Measurements from ENCODE around the gene MBL2.

DNA sequence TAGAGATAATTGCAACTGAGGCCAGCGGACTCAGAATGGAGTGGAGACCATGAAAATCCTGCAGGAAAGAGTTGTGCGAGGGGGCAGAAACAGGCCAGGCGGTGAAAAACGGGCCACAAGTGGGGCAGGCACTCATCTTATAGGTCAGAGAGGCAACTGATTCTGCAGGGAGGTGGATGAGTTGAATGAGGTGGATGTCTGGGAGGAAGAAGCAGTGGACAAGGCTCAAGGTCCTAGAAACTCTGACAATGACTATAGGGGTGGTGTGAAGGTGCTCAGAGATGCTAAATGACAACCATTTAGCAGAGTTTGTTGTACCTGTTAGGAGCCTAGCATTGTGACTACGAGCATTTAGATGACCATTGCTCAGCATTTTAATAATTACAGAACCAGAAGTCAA, 33.6 kb downstream of the MBL2 start:
- TF ChIP-seq ELF4 (CRISPR knock-in tag; IDR thresholded peaks at IDR 0.05; ENCODE audit: low read depth) (no peak), NFYB (CRISPR knock-in tag; conservative IDR thresholded peaks at IDR 0.05; ENCODE audit: low read depth) (no peak), FOXP1 (CRISPR knock-in tag; IDR thresholded peaks at IDR 0.05; ENCODE audit: borderline replicate concordance) (no peak), ZNF416 (CRISPR knock-in tag; IDR thresholded peaks at IDR 0.05) (no peak), ZNF121 (CRISPR knock-in tag; IDR thresholded peaks at IDR 0.05) (no peak), RORB (CRISPR knock-in tag; IDR thresholded peaks at IDR 0.05) (no peak), KAT7 (CRISPR knock-in tag; IDR thresholded peaks at IDR 0.05; ENCODE audit: borderline replicate concordance) (no peak), NFE2L1 (CRISPR knock-in tag; IDR thresholded peaks at IDR 0.05) (no peak), CREM (CRISPR knock-in tag; IDR thresholded peaks at IDR 0.05) (no peak)
- TF ChIP-seq, protein P1, sequence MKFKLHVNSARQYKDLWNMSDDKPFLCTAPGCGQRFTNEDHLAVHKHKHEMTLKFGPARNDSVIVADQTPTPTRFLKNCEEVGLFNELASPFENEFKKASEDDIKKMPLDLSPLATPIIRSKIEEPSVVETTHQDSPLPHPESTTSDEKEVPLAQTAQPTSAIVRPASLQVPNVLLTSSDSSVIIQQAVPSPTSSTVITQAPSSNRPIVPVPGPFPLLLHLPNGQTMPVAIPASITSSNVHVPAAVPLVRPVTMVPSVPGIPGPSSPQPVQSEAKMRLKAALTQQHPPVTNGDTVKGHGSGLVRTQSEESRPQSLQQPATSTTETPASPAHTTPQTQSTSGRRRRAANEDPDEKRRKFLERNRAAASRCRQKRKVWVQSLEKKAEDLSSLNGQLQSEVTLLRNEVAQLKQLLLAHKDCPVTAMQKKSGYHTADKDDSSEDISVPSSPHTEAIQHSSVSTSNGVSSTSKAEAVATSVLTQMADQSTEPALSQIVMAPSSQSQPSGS (CRISPR knock-in tag; IDR thresholded peaks at IDR 0.05; ENCODE audit: borderline replicate concordance, low read depth): no peak
- TF ChIP-seq, protein P2, sequence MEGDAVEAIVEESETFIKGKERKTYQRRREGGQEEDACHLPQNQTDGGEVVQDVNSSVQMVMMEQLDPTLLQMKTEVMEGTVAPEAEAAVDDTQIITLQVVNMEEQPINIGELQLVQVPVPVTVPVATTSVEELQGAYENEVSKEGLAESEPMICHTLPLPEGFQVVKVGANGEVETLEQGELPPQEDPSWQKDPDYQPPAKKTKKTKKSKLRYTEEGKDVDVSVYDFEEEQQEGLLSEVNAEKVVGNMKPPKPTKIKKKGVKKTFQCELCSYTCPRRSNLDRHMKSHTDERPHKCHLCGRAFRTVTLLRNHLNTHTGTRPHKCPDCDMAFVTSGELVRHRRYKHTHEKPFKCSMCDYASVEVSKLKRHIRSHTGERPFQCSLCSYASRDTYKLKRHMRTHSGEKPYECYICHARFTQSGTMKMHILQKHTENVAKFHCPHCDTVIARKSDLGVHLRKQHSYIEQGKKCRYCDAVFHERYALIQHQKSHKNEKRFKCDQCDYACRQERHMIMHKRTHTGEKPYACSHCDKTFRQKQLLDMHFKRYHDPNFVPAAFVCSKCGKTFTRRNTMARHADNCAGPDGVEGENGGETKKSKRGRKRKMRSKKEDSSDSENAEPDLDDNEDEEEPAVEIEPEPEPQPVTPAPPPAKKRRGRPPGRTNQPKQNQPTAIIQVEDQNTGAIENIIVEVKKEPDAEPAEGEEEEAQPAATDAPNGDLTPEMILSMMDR (IDR thresholded peaks at IDR 0.05): no peak
- TF ChIP-seq, protein P3, sequence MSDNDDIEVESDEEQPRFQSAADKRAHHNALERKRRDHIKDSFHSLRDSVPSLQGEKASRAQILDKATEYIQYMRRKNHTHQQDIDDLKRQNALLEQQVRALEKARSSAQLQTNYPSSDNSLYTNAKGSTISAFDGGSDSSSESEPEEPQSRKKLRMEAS (CRISPR knock-in tag; IDR thresholded peaks at IDR 0.05): no peak
- TF ChIP-seq, protein P4, sequence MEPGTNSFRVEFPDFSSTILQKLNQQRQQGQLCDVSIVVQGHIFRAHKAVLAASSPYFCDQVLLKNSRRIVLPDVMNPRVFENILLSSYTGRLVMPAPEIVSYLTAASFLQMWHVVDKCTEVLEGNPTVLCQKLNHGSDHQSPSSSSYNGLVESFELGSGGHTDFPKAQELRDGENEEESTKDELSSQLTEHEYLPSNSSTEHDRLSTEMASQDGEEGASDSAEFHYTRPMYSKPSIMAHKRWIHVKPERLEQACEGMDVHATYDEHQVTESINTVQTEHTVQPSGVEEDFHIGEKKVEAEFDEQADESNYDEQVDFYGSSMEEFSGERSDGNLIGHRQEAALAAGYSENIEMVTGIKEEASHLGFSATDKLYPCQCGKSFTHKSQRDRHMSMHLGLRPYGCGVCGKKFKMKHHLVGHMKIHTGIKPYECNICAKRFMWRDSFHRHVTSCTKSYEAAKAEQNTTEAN (CRISPR knock-in tag; IDR thresholded peaks at IDR 0.05): no peak
- TF ChIP-seq, protein P5, sequence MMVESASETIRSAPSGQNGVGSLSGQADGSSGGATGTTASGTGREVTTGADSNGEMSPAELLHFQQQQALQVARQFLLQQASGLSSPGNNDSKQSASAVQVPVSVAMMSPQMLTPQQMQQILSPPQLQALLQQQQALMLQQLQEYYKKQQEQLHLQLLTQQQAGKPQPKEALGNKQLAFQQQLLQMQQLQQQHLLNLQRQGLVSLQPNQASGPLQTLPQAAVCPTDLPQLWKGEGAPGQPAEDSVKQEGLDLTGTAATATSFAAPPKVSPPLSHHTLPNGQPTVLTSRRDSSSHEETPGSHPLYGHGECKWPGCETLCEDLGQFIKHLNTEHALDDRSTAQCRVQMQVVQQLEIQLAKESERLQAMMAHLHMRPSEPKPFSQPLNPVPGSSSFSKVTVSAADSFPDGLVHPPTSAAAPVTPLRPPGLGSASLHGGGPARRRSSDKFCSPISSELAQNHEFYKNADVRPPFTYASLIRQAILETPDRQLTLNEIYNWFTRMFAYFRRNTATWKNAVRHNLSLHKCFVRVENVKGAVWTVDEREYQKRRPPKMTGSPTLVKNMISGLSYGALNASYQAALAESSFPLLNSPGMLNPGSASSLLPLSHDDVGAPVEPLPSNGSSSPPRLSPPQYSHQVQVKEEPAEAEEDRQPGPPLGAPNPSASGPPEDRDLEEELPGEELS (CRISPR knock-in tag; IDR thresholded peaks at IDR 0.05): no peak

Data from WTC11 (cell line).